Lung (tissue), 12 donors: ENCODE measurements around the gene CCDC88A. TPM values are rescaled to one million over a fixed set of nuclear protein-coding genes. Genes with fewer than 3 reads are reported as not detected.

ENCODE experiments used
- ATAC-seq: fragments of 200-7000 bp; cut with Tn5 transposase; one replicate; pipeline ENCODE4 v1.9.1; 2020; ENCODE audit warnings: moderate number of reproducible peaks; ENCODE audit not compliant: insufficient read depth, low FRiP score
- DNase-seq, 3 donors: peaks; one replicate each; pipeline ENCODE4 v3.0.0-alpha.2; 2013 to 2017
- H3K27ac ChIP-seq, 2 donors: one replicate each; pipeline ENCODE4 v1.5.1; 2013; ENCODE audit warnings: mild to moderate bottlenecking in 2 of 2, moderate library complexity in 2 of 2, control low read depth in 1 of 2, inconsistent platforms in 1 of 2, low read depth in 1 of 2, low read length in 1 of 2
- H3K27me3 ChIP-seq, 3 donors: one replicate each; pipeline ENCODE4 v1.5.1; 2013; ENCODE audit warnings: low read length in 2 of 3; ENCODE audit not compliant: control insufficient read depth in 3 of 3, insufficient read depth in 3 of 3
- H3K36me3 ChIP-seq, 4 donors: one replicate each; pipeline ENCODE4 v1.5.1; 2013; ENCODE audit warnings: low read length in 4 of 4, mild to moderate bottlenecking in 1 of 4, moderate library complexity in 1 of 4; ENCODE audit not compliant: control insufficient read depth in 4 of 4, insufficient read depth in 4 of 4
- H3K4me1 ChIP-seq, 5 donors: one replicate each; pipeline ENCODE4 v1.5.1; 2013; ENCODE audit warnings: low read length in 5 of 5, mild to moderate bottlenecking in 2 of 5, moderate library complexity in 1 of 5; ENCODE audit not compliant: control insufficient read depth in 5 of 5, insufficient read depth in 5 of 5
- H3K4me3 ChIP-seq: one replicate; pipeline ENCODE4 v1.5.1; 2013; ENCODE audit warnings: mild to moderate bottlenecking, control low read depth, moderate library complexity
- H3K9ac ChIP-seq, 2 donors: one replicate each; pipeline ENCODE4 v1.5.1; 2013; ENCODE audit warnings: low read length in 2 of 2, control low read depth in 1 of 2; ENCODE audit not compliant: insufficient read depth in 1 of 2
- H3K9me3 ChIP-seq, 4 donors: one replicate each; pipeline ENCODE4 v1.5.1; 2013; ENCODE audit warnings: low read length in 3 of 4, mild to moderate bottlenecking in 1 of 4, moderate library complexity in 1 of 4; ENCODE audit not compliant: control insufficient read depth in 4 of 4, insufficient read depth in 3 of 4
- WGBS, 2 donors: extraction: QIAGEN DNeasy Blood & Tissue Kit; methylation state at CpG; one replicate each; pipeline ENCODE4 v1.1.7; 2013; 5-methylcytosine and 5-hydroxymethylcytosine counted together
- polyA plus RNA-seq, 2 donors: library from polyadenylated mRNA; stranded (reverse); fragments of 200-250 nt; gene quantifications; one replicate each; pipeline ENCODE4 v1.2.1, GENCODE V29; 2013
- total RNA-seq, 2 donors: library from RNA; depleted of rRNA in 1 of 2; stranded (reverse); fragments of >200 nt in 1 of 2; gene quantifications; one replicate each; pipeline ENCODE4 v1.2.1, GENCODE V29; 2014 to 2021
- TF ChIP-seq, protein P1 (sequence below): IDR thresholded peaks from 2 replicates; pipeline ENCODE4 v1.5.1; 2012; ENCODE audit warnings: mild to moderate bottlenecking; ENCODE audit errors: control extremely low read depth, extremely low read depth
- donor health status: control.
- donor health status: control.
- donor health status: Bipolar disorder and iron deficiency.
- donor health status: healthy.
- donor health status: DM: yes; HTN: yes; CAD: no.

Gene CCDC88A
- total and polyA plus RNA-seq, 4 donors: 13.3 to 91.9 (median 61.5) TPM

GRCh38 chr2:55301277-55301676 lies 118.4 kb downstream of the CCDC88A start:
- H3K36me3 ChIP-seq: peaks cover 0 to 18% (median 4%) of the 10 kb centered on the region in 4 donors
- WGBS, 2 donors: 97 to 100% methylated on average over 1 of the region's 1 CpG
- no peak overlapping the region for H3K9ac ChIP-seq
- H3K9me3 ChIP-seq: no peaks in the 10 kb centered on the region
- ATAC-seq (no peak), DNase-seq (no peak)
- peaks cover 0 to 11% (median 0%) of the 10 kb centered on the region in 5 donors for H3K4me1 ChIP-seq
- TF ChIP-seq, protein P1, sequence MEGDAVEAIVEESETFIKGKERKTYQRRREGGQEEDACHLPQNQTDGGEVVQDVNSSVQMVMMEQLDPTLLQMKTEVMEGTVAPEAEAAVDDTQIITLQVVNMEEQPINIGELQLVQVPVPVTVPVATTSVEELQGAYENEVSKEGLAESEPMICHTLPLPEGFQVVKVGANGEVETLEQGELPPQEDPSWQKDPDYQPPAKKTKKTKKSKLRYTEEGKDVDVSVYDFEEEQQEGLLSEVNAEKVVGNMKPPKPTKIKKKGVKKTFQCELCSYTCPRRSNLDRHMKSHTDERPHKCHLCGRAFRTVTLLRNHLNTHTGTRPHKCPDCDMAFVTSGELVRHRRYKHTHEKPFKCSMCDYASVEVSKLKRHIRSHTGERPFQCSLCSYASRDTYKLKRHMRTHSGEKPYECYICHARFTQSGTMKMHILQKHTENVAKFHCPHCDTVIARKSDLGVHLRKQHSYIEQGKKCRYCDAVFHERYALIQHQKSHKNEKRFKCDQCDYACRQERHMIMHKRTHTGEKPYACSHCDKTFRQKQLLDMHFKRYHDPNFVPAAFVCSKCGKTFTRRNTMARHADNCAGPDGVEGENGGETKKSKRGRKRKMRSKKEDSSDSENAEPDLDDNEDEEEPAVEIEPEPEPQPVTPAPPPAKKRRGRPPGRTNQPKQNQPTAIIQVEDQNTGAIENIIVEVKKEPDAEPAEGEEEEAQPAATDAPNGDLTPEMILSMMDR: no peak
- no peak overlapping the region for H3K4me3 ChIP-seq
- H3K27me3 ChIP-seq: no peaks in the 10 kb centered on the region
- H3K27ac ChIP-seq: no peak overlapping the region

DNA sequence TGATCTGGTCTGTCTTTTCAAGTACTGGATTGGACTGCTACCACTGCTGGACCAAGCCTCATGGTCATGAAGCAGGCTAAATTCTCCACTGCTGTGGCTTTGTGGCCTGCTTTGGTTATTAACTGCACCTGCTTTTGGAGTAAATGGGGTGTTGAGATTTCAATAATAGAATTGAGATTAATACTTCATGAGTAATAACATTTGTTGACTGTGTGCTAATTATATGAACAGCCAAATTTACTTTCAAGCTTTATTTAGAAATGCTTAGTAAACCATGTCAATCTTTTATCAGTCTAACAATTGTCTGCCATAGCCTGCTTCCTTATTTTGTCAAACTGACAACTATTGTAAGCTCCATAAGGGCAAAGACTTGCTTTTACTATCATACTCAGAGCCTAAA lies 123.3 kb downstream of the CCDC88A start:
- peaks cover 0 to 26% (median 9%) of the 10 kb centered on the region in 4 donors for H3K36me3 ChIP-seq

GRCh38 chr2:55283083-55283482 lies 136.6 kb downstream of the CCDC88A start:
- H3K9ac ChIP-seq: no peak overlapping the region
- H3K36me3 ChIP-seq: peaks cover 0 to 3% (median 1%) of the 10 kb centered on the region in 4 donors
- H3K27me3 ChIP-seq: no peaks in the 10 kb centered on the region
- WGBS, 2 donors: 97 to 99% methylated on average over 12 of the region's 12 CpGs
- DNase-seq (no peak), ATAC-seq (no peak)
- no peak overlapping the region for H3K4me3 ChIP-seq
- no peak overlapping the region for H3K27ac ChIP-seq
- H3K4me1 ChIP-seq: peaks cover 0 to 11% (median 5%) of the 10 kb centered on the region in 5 donors
- no peaks in the 10 kb centered on the region for H3K9me3 ChIP-seq
- TF ChIP-seq, protein P1: no peak

More for the DNA sequence above, 123.3 kb downstream of the CCDC88A start:
- Histone ChIP-seq H3K27me3 (no peaks in the 10 kb centered on the region), H3K27ac (no peak overlapping the region), H3K4me3 (no peak overlapping the region), H3K4me1 (peaks cover 0 to 1% (median 0%) of the 10 kb centered on the region in 5 donors), H3K9ac (no peak overlapping the region), H3K9me3 (no peaks in the 10 kb centered on the region)
- TF ChIP-seq, protein P1: no peak
- DNase-seq: no peak
- no peak for ATAC-seq
